Pancreas (tissue), 10 donors: ENCODE data around the gene ILF2. TPM values are rescaled to one million over a fixed set of nuclear protein-coding genes. Genes with fewer than 3 reads are reported as not detected.

Source experiments
- ATAC-seq, 4 donors: fragments of 200-7000 bp; cut with Tn5 transposase; one replicate each; pipeline versions ENCODE4 v1.8.0 to v1.9.1; 2020; ENCODE audit warnings: mild to moderate bottlenecking in 4 of 4, moderate library complexity in 4 of 4
- DNase-seq, 6 donors: peaks; one replicate each; pipeline ENCODE4 v3.0.0-alpha.2; 2020
- FAIRE-seq: peaks from 2 replicates; lab custom pipeline; 2012; peaks lifted over from hg19 to GRCh38; lab: Jason Lieb, UNC
- H3K27ac ChIP-seq, 4 donors: fragments of 200-600 bp; sonication (generic); 1 replicate in 3 of 4; 2 replicates in 1 of 4; pipeline versions ENCODE4 v1.5.0 to v1.8.0; 2020
- H3K27me3 ChIP-seq, 4 donors: fragments of 200-600 bp; one replicate each; pipeline ENCODE4 v1.8.0; 2021
- H3K36me3 ChIP-seq, 3 donors: fragments of 200-600 bp; sonication (generic) in 1 of 3; one replicate each; pipeline versions ENCODE4 v1.5.0 to v1.8.0; 2020 to 2021
- H3K4me1 ChIP-seq, 3 donors: fragments of 200-600 bp; one replicate each; pipeline ENCODE4 v1.8.0; 2021
- H3K4me3 ChIP-seq, 4 donors: fragments of 200-600 bp; sonication (generic) in 2 of 4; one replicate each; pipeline versions ENCODE4 v1.5.0 to v1.8.0; 2020 to 2021
- H3K9me3 ChIP-seq, 4 donors: fragments of 200-600 bp; one replicate each; pipeline ENCODE4 v1.8.0; 2021
- WGBS, 2 donors: extraction: QIAGEN DNeasy Blood & Tissue Kit; methylation state at CpG; one replicate each; pipeline ENCODE4 v1.1.7; 2013; 5-methylcytosine and 5-hydroxymethylcytosine counted together
- intact Hi-C, 3 donors: fragments of 100-400 bp; cut with DNase I; formaldehyde crosslinking; loops; one replicate each; pipeline versions ENCODE4 v1.11.1 to v1.14.2; 2022
- polyA plus RNA-seq, 2 donors: library from polyadenylated mRNA; stranded (reverse); fragments of 200-250 nt; gene quantifications; one replicate each; pipeline ENCODE4 v1.2.3, GENCODE V29; 2013
- total RNA-seq, 6 donors: library from RNA; stranded (reverse); fragmentation: NEBNext Ultra II Directional in 4 of 6; extraction: Animal tissue kit (Norgen Biotek cat#: 25700) in 4 of 6; gene quantifications; one replicate each; pipeline versions ENCODE4 v1.2.1 to v1.2.4, GENCODE V29; 2021 to 2023
- TF ChIP-seq, protein P1 (sequence below), 4 donors: fragments of 200-600 bp; sonication (generic) in 3 of 4; IDR thresholded peaks; one replicate each; pipeline versions ENCODE4 v1.5.0 to v1.8.0; 2021; ENCODE audit warnings: antibody characterized with exemption in 4 of 4
- donor health status: healthy with polysubstance abuse.
- donor health status: DM: no; HTN: no; CAD: no; lungs with moderate emphysema.
- donor health status: DM: no; HTN: no; CAD: no.
- donor health status: control.
- donor health status: control.
- donor health status: Bipolar disorder and iron deficiency.
- donor health status: DM: yes; HTN: yes; CAD: no.
- donor health status: DM: no; HTN: no; CAD: no.
- donor health status: DM: no; HTN: no; CAD: no.
- donor health status: DM: yes; HTN: yes; CAD: no.

Gene ILF2
- total and polyA plus RNA-seq, 8 donors: 25.7 to 63.2 (median 54.3) TPM

DNA sequence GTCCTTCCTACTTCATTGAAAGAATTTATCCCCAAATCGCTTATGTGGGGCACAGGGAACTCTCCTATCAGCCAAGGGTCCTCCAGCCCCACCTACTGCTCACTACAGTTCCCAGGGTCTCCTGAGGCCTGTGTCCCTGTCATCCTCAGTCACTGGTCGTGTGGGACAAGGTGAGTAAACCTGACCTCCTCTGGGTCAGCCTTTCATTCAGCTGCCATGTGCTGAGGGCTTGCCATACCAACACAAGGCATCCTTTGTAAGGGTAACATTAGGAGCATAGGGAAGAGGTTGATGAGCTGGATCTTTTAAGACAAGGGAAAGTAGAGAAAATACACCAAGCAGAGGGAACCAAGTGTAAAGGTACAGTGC is 23.5 kb downstream of the ILF2 start:
- 49 to 52% methylated on average over 2 of the region's 2 CpGs for WGBS, 2 donors
- Histone ChIP-seq H3K9me3 (no peaks in the 10 kb centered on the region), H3K4me3 (no peak overlapping the region), H3K36me3 (peaks cover 5 to 34% (median 29%) of the 10 kb centered on the region in 3 donors), H3K27ac (peak overlapping the region in 1 of 4 donors; percentile 13), H3K27me3 (no peaks in the 10 kb centered on the region), H3K4me1 (peaks cover 21 to 39% (median 36%) of the 10 kb centered on the region in 3 donors)
- FAIRE-seq (no peak), ATAC-seq (no peak), DNase-seq (peak in 1 of 6 donors; percentile 18)
- intact Hi-C loops: no loop called here
- TF ChIP-seq, protein P1, sequence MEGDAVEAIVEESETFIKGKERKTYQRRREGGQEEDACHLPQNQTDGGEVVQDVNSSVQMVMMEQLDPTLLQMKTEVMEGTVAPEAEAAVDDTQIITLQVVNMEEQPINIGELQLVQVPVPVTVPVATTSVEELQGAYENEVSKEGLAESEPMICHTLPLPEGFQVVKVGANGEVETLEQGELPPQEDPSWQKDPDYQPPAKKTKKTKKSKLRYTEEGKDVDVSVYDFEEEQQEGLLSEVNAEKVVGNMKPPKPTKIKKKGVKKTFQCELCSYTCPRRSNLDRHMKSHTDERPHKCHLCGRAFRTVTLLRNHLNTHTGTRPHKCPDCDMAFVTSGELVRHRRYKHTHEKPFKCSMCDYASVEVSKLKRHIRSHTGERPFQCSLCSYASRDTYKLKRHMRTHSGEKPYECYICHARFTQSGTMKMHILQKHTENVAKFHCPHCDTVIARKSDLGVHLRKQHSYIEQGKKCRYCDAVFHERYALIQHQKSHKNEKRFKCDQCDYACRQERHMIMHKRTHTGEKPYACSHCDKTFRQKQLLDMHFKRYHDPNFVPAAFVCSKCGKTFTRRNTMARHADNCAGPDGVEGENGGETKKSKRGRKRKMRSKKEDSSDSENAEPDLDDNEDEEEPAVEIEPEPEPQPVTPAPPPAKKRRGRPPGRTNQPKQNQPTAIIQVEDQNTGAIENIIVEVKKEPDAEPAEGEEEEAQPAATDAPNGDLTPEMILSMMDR (IDR thresholded peaks at IDR 0.05): no peak

DNA sequence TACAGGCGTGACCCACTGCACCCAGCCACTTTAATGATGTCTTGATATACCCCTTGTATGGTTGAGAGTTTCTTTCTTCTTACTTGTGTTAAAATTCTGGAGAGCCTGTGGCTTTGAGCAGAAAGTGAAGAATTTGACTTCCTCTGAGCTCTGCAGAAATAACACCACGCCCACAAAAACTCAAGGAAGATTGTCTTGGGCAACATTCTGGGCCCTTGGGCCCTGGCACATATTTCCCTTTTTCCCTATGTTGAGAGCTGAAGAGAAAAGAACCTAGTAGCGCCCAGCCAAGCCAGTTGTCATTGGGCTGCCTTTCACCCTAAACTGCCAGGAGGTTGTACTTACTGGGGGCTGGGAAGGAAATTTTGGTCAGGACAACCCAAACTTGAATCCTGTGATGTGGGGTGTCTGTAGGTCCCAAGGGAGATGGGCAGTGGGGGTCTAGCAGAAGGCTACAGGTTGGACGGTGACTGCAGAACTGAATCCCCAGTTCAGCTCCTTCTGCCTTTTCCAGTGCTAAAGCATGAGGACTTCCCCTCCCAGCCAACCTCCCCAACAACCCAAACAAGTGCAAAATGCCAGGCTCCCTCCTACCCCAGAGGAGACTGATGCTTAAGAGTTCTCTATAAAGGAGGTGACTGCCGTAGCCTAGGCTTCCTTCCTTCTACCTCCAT is 24.0 kb downstream of the ILF2 start:
- peaks cover 21 to 36% (median 36%) of the 10 kb centered on the region in 3 donors for H3K4me1 ChIP-seq
- no peak for FAIRE-seq
- H3K4me3 ChIP-seq: no peak overlapping the region
- no peak for ATAC-seq
- intact Hi-C loops: no loop called here
- TF ChIP-seq, protein P1 (IDR thresholded peaks at IDR 0.05): no peak
- no peaks in the 10 kb centered on the region for H3K27me3 ChIP-seq
- no peaks in the 10 kb centered on the region for H3K9me3 ChIP-seq
- WGBS, 2 donors: 93 to 97% methylated on average over 5 of the region's 5 CpGs
- DNase-seq: peak in 1 of 6 donors; percentile 11
- peak overlapping the region in 1 of 4 donors; percentile 13 for H3K27ac ChIP-seq
- peaks cover 10 to 39% (median 33%) of the 10 kb centered on the region in 3 donors for H3K36me3 ChIP-seq

DNA sequence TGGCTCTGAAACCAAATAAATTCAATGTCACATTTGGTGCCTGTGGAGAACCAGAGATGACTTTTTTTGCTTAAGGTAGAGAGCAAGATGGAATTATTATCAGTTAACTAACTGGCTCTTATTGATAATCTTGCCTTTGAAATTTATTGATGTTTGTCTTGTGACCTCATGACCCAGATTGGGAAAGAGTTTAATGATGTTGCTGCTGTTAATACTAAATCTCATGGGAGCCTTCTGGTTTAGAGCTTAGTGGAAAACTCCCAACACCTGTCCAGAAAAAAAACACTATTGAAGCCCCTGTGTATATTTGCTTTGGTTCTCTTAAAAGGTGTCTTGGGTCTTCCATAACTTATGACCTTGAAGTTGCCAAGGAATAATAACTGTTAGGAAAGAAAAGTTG is 27.0 kb downstream of the ILF2 start:
- Histone ChIP-seq H3K4me3 (no peak overlapping the region), H3K36me3 (peaks cover 13 to 69% (median 60%) of the 10 kb centered on the region in 3 donors), H3K27ac (no peak overlapping the region), H3K9me3 (no peaks in the 10 kb centered on the region), H3K27me3 (no peaks in the 10 kb centered on the region), H3K4me1 (peaks cover 6 to 30% (median 18%) of the 10 kb centered on the region in 3 donors)
- intact Hi-C loops: no loop called here
- DNase-seq (no peak), FAIRE-seq (no peak), ATAC-seq (no peak)
- TF ChIP-seq, protein P1 (IDR thresholded peaks at IDR 0.05): no peak

DNA sequence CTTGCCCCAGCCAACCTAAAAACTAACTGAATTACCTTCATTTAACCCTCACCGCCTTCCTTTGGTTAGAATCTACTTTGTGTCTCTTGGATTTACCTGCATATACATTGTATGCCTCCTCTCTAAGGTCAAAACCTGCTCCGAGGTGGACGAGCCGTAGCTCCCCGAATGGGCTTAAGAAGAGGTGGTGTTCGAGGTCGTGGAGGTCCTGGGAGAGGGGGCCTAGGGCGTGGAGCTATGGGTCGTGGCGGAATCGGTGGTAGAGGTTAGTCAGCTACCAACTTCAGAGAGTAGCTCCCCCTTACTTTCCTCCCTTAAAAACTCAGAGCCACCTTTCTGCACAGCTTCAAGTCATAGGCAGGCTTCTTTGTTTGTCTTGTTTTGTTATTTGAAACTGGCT is 27.7 kb downstream of the ILF2 start:
- H3K9me3 ChIP-seq: no peaks in the 10 kb centered on the region
- peak overlapping the region in 1 of 4 donors; percentile 2 for H3K27ac ChIP-seq
- ATAC-seq: no peak
- 89 to 91% methylated on average over 11 of the region's 11 CpGs for WGBS, 2 donors
- TF ChIP-seq, protein P1 (IDR thresholded peaks at IDR 0.05): no peak
- peak in 1 of 6 donors; percentile 45 for DNase-seq
- H3K27me3 ChIP-seq: no peaks in the 10 kb centered on the region
- peaks cover 3 to 26% (median 17%) of the 10 kb centered on the region in 3 donors for H3K4me1 ChIP-seq
- intact Hi-C loops: no loop called here
- no peak overlapping the region for H3K4me3 ChIP-seq
- FAIRE-seq: no peak
- peaks cover 13 to 76% (median 65%) of the 10 kb centered on the region in 3 donors for H3K36me3 ChIP-seq

DNA sequence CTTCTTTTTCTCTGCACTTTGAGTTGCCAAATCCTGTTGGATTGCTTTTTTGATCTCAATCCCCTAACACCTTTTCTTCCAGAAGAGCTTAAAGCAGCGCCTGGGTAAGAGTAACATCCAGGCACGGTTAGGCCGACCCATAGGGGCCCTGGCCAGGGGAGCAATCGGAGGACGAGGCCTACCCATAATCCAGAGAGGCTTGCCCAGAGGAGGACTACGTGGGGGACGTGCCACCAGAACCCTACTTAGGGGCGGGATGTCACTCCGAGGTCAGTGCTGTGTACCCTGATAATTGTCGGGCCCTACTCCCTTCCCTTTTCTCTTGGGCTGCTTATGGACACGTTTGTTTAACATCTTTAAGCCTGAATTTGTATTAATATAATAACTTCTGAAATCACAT is 28.6 kb downstream of the ILF2 start:
- Histone ChIP-seq H3K9me3 (no peaks in the 10 kb centered on the region), H3K27me3 (no peaks in the 10 kb centered on the region), H3K4me1 (peaks cover 6 to 32% (median 24%) of the 10 kb centered on the region in 3 donors), H3K4me3 (no peak overlapping the region), H3K36me3 (peaks cover 13 to 84% (median 65%) of the 10 kb centered on the region in 3 donors), H3K27ac (no peak overlapping the region)
- WGBS, 2 donors: 80 to 87% methylated on average over 11 of the region's 11 CpGs
- DNase-seq: peak in 1 of 6 donors; percentile 44
- intact Hi-C loops: no loop called here
- no peak for FAIRE-seq
- ATAC-seq: no peak
- TF ChIP-seq, protein P1 (IDR thresholded peaks at IDR 0.05): no peak
